Inflammatory macrophage (primary cell): Measurements from ENCODE around the gene UGT2B11.
"Not testable (repeated sequence)": the region's sequence is repeated elsewhere in the genome, so short reads cannot be mapped to it uniquely, and the experiment has no call there.

Source experiments
- DNase-seq, 2 donors: peaks; one replicate each; pipeline ENCODE4 v3.0.0-alpha.2; 2020 to 2022

Gene UGT2B11

GRCh38 chr4:69169171-69169570, 45.4 kb downstream of the UGT2B11 start:
- DNase-seq = not testable (repeated sequence)

DNA sequence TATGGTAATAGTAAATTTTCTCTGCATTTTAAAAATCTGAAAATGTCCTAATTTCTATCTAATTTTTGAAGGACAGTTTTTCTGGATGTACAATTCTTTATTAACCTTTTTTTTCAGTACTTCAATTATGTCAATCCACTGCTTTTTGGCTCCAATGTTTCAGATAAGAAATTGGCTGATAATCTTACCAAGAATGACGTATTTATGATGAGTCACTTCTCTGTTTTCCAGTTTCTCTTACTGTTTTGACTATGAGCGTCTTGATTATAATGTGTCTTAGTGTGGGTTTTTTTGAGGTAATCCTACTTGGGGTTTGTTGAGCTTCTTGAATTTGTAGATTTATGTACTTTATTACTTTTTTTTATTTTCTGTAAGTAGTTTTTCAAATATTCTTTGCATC, 47.2 kb downstream of the UGT2B11 start:
- no peak for DNase-seq

- DNase-seq = not testable (repeated sequence)
Measured at GRCh38 chr4:69166376-69166775, 48.2 kb downstream of the UGT2B11 start.

DNA sequence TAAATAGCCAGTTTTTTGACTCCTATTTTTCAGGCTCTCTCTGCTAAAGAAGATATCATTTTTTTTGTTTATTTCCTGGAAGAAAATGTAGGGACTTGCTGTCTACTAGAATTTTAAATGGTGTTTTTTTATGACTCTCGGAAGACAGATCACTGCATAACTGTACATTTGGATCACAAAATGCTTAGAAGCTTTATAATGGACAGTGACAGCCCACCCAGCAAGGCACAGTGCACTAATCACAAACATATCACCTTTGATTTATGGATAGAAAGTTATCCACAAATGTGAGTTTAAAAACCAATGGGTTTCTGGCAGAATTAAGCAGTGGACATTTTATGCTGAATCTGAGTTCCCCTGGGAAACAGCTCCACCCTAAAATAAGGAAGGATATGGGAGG, 48.8 kb downstream of the UGT2B11 start:
- not testable (repeated sequence) for DNase-seq

DNA sequence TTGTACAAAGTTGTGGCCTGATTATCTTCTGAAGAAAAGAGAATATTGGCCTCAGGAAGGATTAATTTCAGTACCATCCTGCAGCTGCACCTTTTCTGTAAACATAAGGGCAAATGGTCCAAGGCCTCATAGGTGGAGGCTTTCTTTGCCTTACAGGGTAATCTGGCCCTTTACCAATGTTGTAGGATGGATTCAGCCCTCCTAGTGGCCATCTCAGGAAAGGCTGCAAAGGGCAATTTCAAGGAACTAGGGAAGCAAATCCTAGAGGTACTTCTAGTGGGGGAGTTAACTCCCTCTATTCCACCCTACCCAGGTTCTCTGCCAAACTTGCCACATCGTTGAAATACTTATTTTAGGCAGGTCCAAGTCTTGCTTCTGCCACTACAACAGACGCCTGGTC, 57.6 kb downstream of the UGT2B11 start:
- peak in 1 of 2 donors; percentile 0 for DNase-seq

GRCh38 chr4:69154021-69154420, 60.5 kb downstream of the UGT2B11 start:
- no peak for DNase-seq
